NCI-H2196 treated with DMSO at 0.1 percent for 48 hours (cell line): ENCODE data around the gene TAS2R38.
"Not testable (repeated sequence)": the region's sequence is repeated elsewhere in the genome, so short reads cannot be mapped to it uniquely, and the experiment has no call there.

Experiments used
- DNase-seq: peaks from one replicate; lab custom pipeline; 2025; ENCODE audit not compliant: unreplicated experiment; lab: John Stamatoyannopoulos, UW

Gene TAS2R38

GRCh38 chr7:141973673-141974072, at the start of gene TAS2R38:
Gene TAS2R38 (minus strand): TSS chr7:141973773. CDS start chr7:141973689, 84 bp downstream.
- no peak for DNase-seq

- no peak for DNase-seq
These were observed 44.6 kb upstream of the TAS2R38 start for GRCh38 chr7:142018154-142018553.

GRCh38 chr7:142017451-142017850, 43.9 kb upstream of the TAS2R38 start:
- DNase-seq: no peak

GRCh38 chr7:142012825-142013511, 39.4 kb upstream of the TAS2R38 start:
- no peak for DNase-seq

- no peak for DNase-seq
These were observed 37.5 kb upstream of the TAS2R38 start for GRCh38 chr7:142010952-142011548.

- DNase-seq: no peak
These were observed 35.6 kb upstream of the TAS2R38 start for GRCh38 chr7:142009187-142009586.

GRCh38 chr7:142006577-142006976, 33.0 kb upstream of the TAS2R38 start:
- no peak for DNase-seq

- DNase-seq: no peak
These were observed 28.6 kb upstream of the TAS2R38 start for GRCh38 chr7:142002179-142002578.

- no peak for DNase-seq
These were observed 27.7 kb upstream of the TAS2R38 start for GRCh38 chr7:142001163-142001874.

GRCh38 chr7:142000244-142000643, 26.7 kb upstream of the TAS2R38 start:
- no peak for DNase-seq

GRCh38 chr7:141999058-141999623, 25.6 kb upstream of the TAS2R38 start:
- DNase-seq: no peak

GRCh38 chr7:141993354-141993753, 19.8 kb upstream of the TAS2R38 start:
- no peak for DNase-seq

GRCh38 chr7:141992688-141993087, 19.1 kb upstream of the TAS2R38 start:
- DNase-seq: no peak

- no peak for DNase-seq
These were observed 18.6 kb upstream of the TAS2R38 start for GRCh38 chr7:141992156-141992555.

GRCh38 chr7:141991140-141991539, 17.6 kb upstream of the TAS2R38 start:
- no peak for DNase-seq

GRCh38 chr7:141990011-141990725, 16.6 kb upstream of the TAS2R38 start:
- DNase-seq: no peak

GRCh38 chr7:141987803-141988202, 14.2 kb upstream of the TAS2R38 start:
- DNase-seq: not testable (repeated sequence)

- no peak for DNase-seq
These were observed 13.3 kb upstream of the TAS2R38 start for GRCh38 chr7:141986923-141987322.

GRCh38 chr7:141985926-141986325, 12.4 kb upstream of the TAS2R38 start:
- DNase-seq: not testable (repeated sequence)

GRCh38 chr7:141979568-141979967, 6.0 kb upstream of the TAS2R38 start:
- DNase-seq: no peak

- no peak for DNase-seq
These were observed 4.8 kb upstream of the TAS2R38 start for GRCh38 chr7:141978351-141978750.
